NCI-H1694 (cell line): Measurements from ENCODE around the gene PEX5L.

ENCODE experiments used
- DNase-seq: peaks from one replicate; lab custom pipeline; 2025; lab: John Stamatoyannopoulos, UW

PEX5L gene

GRCh38 chr3:179769411-179770247, 267.1 kb downstream of the PEX5L start:
- DNase-seq: no peak

DNA sequence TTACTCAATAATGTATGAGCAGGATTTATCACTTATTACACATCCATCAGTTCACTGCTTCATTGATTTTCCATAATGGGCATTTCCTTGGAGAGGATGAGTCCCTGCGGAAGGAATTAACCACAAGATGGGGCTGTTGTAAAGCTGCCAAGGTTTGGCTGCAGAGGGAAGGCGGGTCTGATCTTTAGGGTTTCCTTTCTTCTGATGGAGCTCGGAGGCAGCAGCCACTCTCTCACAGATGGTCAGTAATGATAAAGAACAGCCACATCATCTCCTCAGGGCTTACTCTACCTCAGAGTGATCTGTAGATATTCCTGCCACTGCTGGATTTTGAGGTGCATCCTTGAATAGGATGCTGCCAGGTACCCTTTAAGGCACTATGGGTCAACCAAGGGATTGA, 268.7 kb downstream of the PEX5L start:
- peak; percentile 9 for DNase-seq

DNA sequence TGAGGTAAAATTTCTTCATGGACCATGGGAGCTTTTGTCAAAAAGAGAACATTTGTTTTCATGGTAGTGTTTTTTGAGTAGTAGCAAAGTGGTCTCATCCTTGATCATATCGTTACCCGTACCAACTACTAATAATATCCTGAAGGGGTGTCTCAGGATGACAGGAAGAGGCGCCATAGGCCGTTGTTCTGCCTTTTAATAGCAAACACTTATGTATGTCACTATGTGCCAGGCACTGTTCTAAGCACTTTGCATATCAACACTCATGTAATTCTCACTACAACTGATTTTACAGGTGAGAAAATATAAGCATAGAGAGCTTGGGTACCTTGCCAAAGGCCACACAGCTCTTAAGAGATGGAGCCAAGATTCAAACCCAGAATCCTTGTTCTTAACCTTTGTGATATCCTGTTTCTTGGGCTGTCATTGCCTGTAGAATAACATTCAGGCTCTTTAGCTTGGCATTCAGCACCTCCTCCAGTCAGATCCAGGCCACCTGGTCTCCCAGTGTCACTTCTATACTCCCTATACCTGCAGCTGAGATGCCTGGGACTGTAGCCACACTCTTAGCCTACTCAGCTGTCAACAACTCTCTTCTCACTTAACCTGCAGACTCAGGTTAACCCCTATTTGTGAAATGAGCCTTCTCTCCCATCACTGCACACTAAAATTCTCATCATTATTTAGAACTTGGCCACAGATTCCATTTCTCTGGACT, 270.2 kb downstream of the PEX5L start:
- DNase-seq: no peak

GRCh38 chr3:179765396-179765795, 271.3 kb downstream of the PEX5L start:
- no peak for DNase-seq

DNA sequence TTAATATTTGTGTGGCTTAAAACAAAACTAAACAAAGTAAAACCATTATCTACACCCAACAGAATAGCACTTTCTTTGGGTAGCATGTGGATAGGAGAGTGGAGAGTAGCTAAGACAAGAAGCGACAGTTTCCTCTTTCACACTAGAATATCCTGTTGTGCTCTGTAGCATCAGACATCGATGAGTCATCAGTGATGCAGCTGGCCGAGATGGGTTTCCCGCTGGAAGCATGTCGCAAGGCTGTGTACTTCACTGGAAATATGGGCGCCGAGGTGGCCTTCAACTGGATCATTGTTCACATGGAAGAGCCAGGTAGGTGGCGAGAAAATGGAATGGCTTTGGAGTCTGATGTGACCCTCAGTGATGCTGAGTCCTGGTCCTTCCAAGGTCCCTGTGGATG, 275.8 kb downstream of the PEX5L start:
- no peak for DNase-seq

DNA sequence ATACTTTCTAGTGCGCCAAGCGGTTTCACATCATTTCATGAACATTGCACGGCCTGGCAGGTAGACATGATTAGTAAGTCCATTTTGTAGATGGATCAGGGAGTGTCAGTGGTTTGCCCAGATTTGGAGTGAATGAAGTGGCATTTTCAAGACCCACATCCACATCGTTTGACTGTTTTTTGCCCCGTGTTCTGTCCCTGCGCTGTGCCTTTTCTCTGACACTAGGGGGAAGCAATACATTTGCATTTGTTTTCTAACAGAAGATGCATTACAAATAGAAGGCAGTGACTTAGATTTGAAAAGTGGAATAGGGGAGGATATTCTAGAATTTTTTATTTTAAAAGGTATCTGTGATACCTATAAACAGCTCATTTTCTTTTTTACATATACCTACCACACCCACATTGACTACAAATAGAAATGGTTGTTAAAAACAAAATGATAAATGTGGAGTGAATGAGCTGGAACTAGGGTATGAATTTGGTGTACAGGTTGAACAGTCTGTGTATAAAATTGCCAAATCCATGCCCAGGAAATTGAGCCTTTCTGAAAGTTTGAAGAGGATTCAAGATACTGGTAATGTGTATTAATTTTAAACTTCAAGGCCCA, 285.9 kb downstream of the PEX5L start:
- no peak for DNase-seq

DNA sequence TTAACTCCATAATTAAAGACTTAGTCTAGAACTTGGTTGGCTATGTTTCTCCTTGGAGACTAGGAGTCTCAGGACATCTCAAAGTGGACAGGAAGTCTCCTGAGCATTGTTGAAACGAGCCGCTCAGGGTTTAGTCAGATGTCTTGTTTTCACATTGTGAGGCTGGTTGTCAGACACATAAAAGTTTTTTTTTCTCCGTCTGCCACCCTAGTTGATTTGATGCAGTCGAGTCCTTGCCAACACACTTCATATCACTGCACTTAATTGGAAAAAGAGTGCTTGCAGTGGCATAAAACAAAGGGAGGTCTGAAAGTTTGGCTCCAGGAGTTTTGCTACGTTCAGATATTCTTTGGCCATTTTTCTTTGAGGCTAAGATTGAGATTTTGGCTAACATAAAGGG, 291.0 kb downstream of the PEX5L start:
- DNase-seq: no peak

- DNase-seq: no peak
Observed at GRCh38 chr3:179745079-179745478, 291.7 kb downstream of the PEX5L start.
